ENCODE results near the gene AFAP1. TPM values are rescaled to one million over a fixed set of nuclear protein-coding genes. Genes with fewer than 3 reads are reported as not detected.

AFAP1 gene
- total RNA-seq, 1 donor from 2014 or later = 0.24 TPM

DNA sequence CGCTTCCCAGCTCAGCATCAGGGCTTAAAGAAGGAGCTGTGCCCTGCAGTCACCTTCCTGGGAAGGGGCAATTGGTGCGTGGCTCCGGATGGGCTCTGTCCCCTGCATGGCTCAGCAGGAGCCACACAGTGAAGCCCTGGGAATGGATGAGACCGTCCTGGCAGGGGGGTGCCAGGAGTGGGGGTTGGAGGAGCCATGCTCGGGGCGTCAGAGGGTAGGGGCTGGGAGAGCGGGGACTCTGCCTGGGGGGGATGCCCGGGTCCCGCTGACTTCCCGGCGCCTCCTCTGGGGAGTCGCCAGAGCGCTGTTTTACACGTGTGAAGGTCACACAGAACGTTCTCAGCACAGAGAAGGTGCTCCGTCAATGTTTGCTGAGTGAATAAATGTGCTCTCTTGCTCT lies 184.1 kb downstream of the AFAP1 start:
- ChIA-PET CTCF (no interaction called here), POLR2A (no interaction called here)
- intact Hi-C loops (cut with micrococcal nuclease) = no loop called here
- ATAC-seq (ENCODE audit: low read depth) (no peak), DNase-seq (no peak)
- no peaks in the 10 kb centered on the region for H3K36me3 Mint-ChIP-seq (ENCODE audit: low read depth)
- TF ChIP-seq, protein P1, sequence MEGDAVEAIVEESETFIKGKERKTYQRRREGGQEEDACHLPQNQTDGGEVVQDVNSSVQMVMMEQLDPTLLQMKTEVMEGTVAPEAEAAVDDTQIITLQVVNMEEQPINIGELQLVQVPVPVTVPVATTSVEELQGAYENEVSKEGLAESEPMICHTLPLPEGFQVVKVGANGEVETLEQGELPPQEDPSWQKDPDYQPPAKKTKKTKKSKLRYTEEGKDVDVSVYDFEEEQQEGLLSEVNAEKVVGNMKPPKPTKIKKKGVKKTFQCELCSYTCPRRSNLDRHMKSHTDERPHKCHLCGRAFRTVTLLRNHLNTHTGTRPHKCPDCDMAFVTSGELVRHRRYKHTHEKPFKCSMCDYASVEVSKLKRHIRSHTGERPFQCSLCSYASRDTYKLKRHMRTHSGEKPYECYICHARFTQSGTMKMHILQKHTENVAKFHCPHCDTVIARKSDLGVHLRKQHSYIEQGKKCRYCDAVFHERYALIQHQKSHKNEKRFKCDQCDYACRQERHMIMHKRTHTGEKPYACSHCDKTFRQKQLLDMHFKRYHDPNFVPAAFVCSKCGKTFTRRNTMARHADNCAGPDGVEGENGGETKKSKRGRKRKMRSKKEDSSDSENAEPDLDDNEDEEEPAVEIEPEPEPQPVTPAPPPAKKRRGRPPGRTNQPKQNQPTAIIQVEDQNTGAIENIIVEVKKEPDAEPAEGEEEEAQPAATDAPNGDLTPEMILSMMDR (IDR thresholded peaks at IDR 0.05) = no peak
- H3K27ac Mint-ChIP-seq = no peak overlapping the region
- no peaks in the 10 kb centered on the region for H3K9me3 Mint-ChIP-seq
- H3K27me3 Mint-ChIP-seq = peaks cover 4% of the 10 kb centered on the region
- H3K4me3 Mint-ChIP-seq = no peak overlapping the region
- H3K4me1 Mint-ChIP-seq = peaks cover 3% of the 10 kb centered on the region

DNA sequence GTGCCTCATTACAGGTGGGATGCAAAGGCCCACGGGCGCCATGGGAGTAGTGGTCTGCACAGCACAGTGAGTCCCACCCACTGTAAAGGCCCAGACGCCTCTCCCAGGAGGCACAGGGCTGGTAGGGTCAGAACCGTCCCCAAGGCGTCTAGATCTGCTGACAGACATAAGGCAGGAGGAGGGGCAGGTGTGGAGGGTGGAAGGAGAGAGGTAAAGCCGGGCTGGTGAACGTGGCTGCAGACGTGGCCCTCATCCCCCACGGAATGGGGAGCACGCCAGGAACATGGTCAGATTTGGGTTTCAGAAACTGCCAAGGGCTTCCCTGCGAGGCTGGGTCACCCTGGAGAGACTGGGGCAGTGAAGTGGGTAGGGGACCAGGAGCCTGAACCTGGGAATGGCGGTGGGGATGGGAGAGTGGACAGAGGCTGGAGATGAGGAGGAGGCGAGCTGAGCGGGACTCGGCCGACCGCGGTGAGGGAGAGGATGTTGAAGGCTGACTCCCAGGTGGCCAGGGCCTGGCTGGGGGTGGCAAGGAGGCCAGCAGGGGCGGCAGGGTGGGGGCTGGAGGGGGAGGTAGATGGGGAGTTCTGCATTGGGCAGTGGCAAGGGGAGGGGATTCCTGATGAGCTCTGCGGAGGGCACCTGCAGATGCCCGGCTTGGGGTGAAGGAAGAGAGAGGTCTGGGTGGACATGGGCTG lies 184.9 kb downstream of the AFAP1 start:
- intact Hi-C loops (cut with micrococcal nuclease) = no loop called here
- peaks cover 4% of the 10 kb centered on the region for H3K27me3 Mint-ChIP-seq
- CTCF ChIA-PET = no interaction called here
- no peak for ATAC-seq (ENCODE audit: low read depth)
- no peak overlapping the region for H3K4me3 Mint-ChIP-seq
- POLR2A ChIA-PET = no interaction called here
- H3K4me1 Mint-ChIP-seq = peaks cover 3% of the 10 kb centered on the region
- no peaks in the 10 kb centered on the region for H3K36me3 Mint-ChIP-seq (ENCODE audit: low read depth)
- H3K9me3 Mint-ChIP-seq = no peaks in the 10 kb centered on the region
- no peak for DNase-seq
- no peak overlapping the region for H3K27ac Mint-ChIP-seq
- TF ChIP-seq, protein P1 (IDR thresholded peaks at IDR 0.05) = no peak

DNA sequence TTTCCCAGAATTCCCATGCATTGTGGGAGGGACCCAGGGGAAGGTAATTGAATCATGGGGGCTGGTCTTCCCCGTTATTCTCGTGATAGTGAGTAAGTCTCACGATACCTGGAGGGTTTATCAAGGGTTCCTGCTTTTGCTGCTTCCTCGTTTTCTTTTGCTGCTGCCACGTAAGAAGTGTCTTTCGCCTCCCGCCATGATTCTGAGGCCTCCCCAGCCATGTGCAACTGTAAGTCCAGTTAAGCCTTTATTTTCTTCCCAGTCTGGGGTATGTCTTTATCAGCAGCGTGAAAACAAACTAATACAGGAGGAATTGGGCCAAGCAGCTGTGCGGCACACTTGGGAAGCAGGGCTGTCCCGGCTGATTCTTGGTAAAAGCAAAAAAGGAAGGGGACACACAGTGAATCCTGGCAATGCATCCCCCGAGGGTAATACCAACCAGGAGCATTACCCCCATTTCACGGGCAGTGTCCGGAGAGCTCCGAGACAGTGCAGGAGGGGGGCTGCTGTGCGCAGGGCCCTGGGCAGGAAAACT lies 185.7 kb downstream of the AFAP1 start:
- ATAC-seq (ENCODE audit: low read depth) (no peak), DNase-seq (no peak)
- CTCF ChIA-PET = no interaction called here
- Mint-ChIP-seq H3K27me3 (peaks cover 4% of the 10 kb centered on the region), H3K27ac (no peak overlapping the region), H3K4me1 (no peaks in the 10 kb centered on the region), H3K9me3 (no peaks in the 10 kb centered on the region), H3K36me3 (ENCODE audit: low read depth) (no peaks in the 10 kb centered on the region), H3K4me3 (no peak overlapping the region)
- POLR2A ChIA-PET = no interaction called here
- intact Hi-C loops (cut with micrococcal nuclease) = no loop called here
- TF ChIP-seq, protein P1 (IDR thresholded peaks at IDR 0.05) = no peak

- Mint-ChIP-seq H3K27me3 (peaks cover 4% of the 10 kb centered on the region), H3K9me3 (no peaks in the 10 kb centered on the region), H3K4me3 (no peak overlapping the region), H3K4me1 (no peaks in the 10 kb centered on the region), H3K36me3 (ENCODE audit: low read depth) (no peaks in the 10 kb centered on the region), H3K27ac (no peak overlapping the region)
- TF ChIP-seq, protein P1 (IDR thresholded peaks at IDR 0.05) = no peak
- ATAC-seq (ENCODE audit: low read depth) (no peak), DNase-seq (no peak)
- POLR2A ChIA-PET = no interaction called here
- intact Hi-C loops (cut with micrococcal nuclease) = no loop called here
- CTCF ChIA-PET = no interaction called here
Measured at GRCh38 chr4:7753271-7753670, 186.4 kb downstream of the AFAP1 start.

- no peaks in the 10 kb centered on the region for H3K36me3 Mint-ChIP-seq (ENCODE audit: low read depth)
- ChIA-PET CTCF (no interaction called here), POLR2A (no interaction called here)
- ATAC-seq (ENCODE audit: low read depth) (no peak), DNase-seq (no peak)
- H3K27ac Mint-ChIP-seq = no peak overlapping the region
- H3K27me3 Mint-ChIP-seq = peaks cover 4% of the 10 kb centered on the region
- intact Hi-C loops (cut with micrococcal nuclease) = no loop called here
- no peak overlapping the region for H3K4me3 Mint-ChIP-seq
- TF ChIP-seq, protein P1 (IDR thresholded peaks at IDR 0.05) = no peak
- no peaks in the 10 kb centered on the region for H3K9me3 Mint-ChIP-seq
- H3K4me1 Mint-ChIP-seq = no peaks in the 10 kb centered on the region
Measured at GRCh38 chr4:7752649-7753048, 187.0 kb downstream of the AFAP1 start.
